SH-SY5Y (cell line): ENCODE measurements around the gene IPO13.

ENCODE experiments used
- GATA2 ChIP-seq: IDR thresholded peaks from 2 replicates; pipeline ENCODE4 v1.6.1; 2011; ENCODE audit warnings: mild to moderate bottlenecking, low read depth, low read length
- GATA3 ChIP-seq: IDR thresholded peaks from 2 replicates; pipeline ENCODE4 v1.6.1; 2011; ENCODE audit warnings: low read depth, mild to moderate bottlenecking, low read length, moderate library complexity

DNA sequence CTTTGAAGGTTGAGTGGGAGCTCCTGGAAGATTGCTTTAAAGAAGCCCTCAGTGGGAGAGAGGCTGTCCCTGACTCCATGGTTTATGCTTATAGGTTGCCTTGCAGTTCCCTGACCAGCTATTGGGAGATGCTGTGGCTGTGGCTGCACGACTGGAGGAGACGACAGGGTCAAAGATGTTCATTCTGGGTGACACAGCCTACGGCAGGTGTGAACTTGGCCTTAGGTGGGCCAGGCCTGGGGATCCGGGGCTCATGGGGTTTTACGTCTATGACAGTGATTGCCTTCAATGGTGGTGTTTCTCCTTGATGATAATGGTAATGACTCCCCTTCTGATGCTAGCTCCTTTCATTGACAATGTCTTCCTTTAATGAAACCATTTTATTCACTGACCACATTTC is 23.8 kb downstream of the IPO13 start:
- TF ChIP-seq GATA2 (no peak), GATA3 (no peak)
